ENCODE measurements around the gene GINS2.

The GINS2 gene

GRCh38 chr16:85668676-85669424 is 19.9 kb downstream of the GINS2 start:
- in situ Hi-C loops (cut with MboI; ENCODE audit: low sequenced_read_pairs) = no loop called here

GRCh38 chr16:85667841-85668413 is 20.8 kb downstream of the GINS2 start:
- in situ Hi-C loops (cut with MboI; ENCODE audit: low sequenced_read_pairs) = no loop called here

GRCh38 chr16:85667261-85667660 is 21.5 kb downstream of the GINS2 start:
- in situ Hi-C loops (cut with MboI; ENCODE audit: low sequenced_read_pairs) = no loop called here

- in situ Hi-C loops (cut with MboI; ENCODE audit: low sequenced_read_pairs) = no loop called here
Observed at GRCh38 chr16:85665929-85666328, 22.8 kb downstream of the GINS2 start.

GRCh38 chr16:85665373-85665740 is 23.4 kb downstream of the GINS2 start:
- in situ Hi-C loops (cut with MboI; ENCODE audit: low sequenced_read_pairs) = no loop called here

- in situ Hi-C loops (cut with MboI; ENCODE audit: low sequenced_read_pairs) = no loop called here
Observed at GRCh38 chr16:85664580-85665372, 24.0 kb downstream of the GINS2 start.

GRCh38 chr16:85663891-85664321 is 24.8 kb downstream of the GINS2 start:
- in situ Hi-C loops (cut with MboI; ENCODE audit: low sequenced_read_pairs) = no loop called here

- in situ Hi-C loops (cut with MboI; ENCODE audit: low sequenced_read_pairs) = no loop called here
Observed at GRCh38 chr16:85662976-85663830, 25.6 kb downstream of the GINS2 start.

GRCh38 chr16:85662482-85662812 is 26.3 kb downstream of the GINS2 start:
- in situ Hi-C loops (cut with MboI; ENCODE audit: low sequenced_read_pairs) = no loop called here

GRCh38 chr16:85661740-85662481 is 26.8 kb downstream of the GINS2 start:
- in situ Hi-C loops (cut with MboI; ENCODE audit: low sequenced_read_pairs) = no loop called here

- in situ Hi-C loops (cut with MboI; ENCODE audit: low sequenced_read_pairs) = no loop called here
Observed at GRCh38 chr16:85660843-85661739, 27.7 kb downstream of the GINS2 start.

GRCh38 chr16:85659805-85660511 is 28.8 kb downstream of the GINS2 start:
- in situ Hi-C loops (cut with MboI; ENCODE audit: low sequenced_read_pairs) = no loop called here

- in situ Hi-C loops (cut with MboI; ENCODE audit: low sequenced_read_pairs) = no loop called here
Observed at GRCh38 chr16:85659336-85659735, 29.4 kb downstream of the GINS2 start.

- in situ Hi-C loops (cut with MboI; ENCODE audit: low sequenced_read_pairs) = no loop called here
Observed at GRCh38 chr16:85658504-85659326, 30.0 kb downstream of the GINS2 start.

GRCh38 chr16:85657996-85658395 is 30.8 kb downstream of the GINS2 start:
- in situ Hi-C loops (cut with MboI; ENCODE audit: low sequenced_read_pairs) = no loop called here

GRCh38 chr16:85657267-85657650 is 31.5 kb downstream of the GINS2 start:
- in situ Hi-C loops (cut with MboI; ENCODE audit: low sequenced_read_pairs) = no loop called here

- in situ Hi-C loops (cut with MboI; ENCODE audit: low sequenced_read_pairs) = no loop called here
Observed at GRCh38 chr16:85656351-85657266, 32.1 kb downstream of the GINS2 start.
